Fibroblast of lung (primary cell): ENCODE data around the gene SLC4A8. TPM values are rescaled to one million over a fixed set of nuclear protein-coding genes. Genes with fewer than 3 reads are reported as not detected.
A peak's percentile ranks its signal among the peaks of the same experiment; 100 is the strongest.

Experiments used
- DNase-seq, 2 donors: peaks; one replicate each; pipeline versions ENCODE4 v3.0.0 to v3.0.0-alpha.2; 2010; ENCODE audit warnings: low read depth in 2 of 2
- H2AFZ ChIP-seq: 2 replicates; pipeline ENCODE4 v1.5.1; 2012; ENCODE audit warnings: low read length, control low read depth, inconsistent platforms
- H3K27ac ChIP-seq: 2 replicates; pipeline ENCODE4 v1.5.1; 2011; ENCODE audit warnings: low read length, control low read depth; ENCODE audit not compliant: insufficient read depth
- H3K27me3 ChIP-seq: 2 replicates; pipeline ENCODE4 v1.5.1; 2011; ENCODE audit warnings: mild to moderate bottlenecking, low read length; ENCODE audit not compliant: control insufficient read depth, insufficient read depth
- H3K36me3 ChIP-seq: 2 replicates; pipeline ENCODE4 v1.5.1; 2011; ENCODE audit warnings: low read length; ENCODE audit not compliant: control insufficient read depth, insufficient read depth
- H3K4me1 ChIP-seq: 2 replicates; pipeline ENCODE4 v1.5.1; 2011; ENCODE audit warnings: low read length; ENCODE audit not compliant: control insufficient read depth, insufficient read depth; ENCODE audit errors: extremely low read depth
- H3K4me2 ChIP-seq: 2 replicates; pipeline ENCODE4 v1.5.1; 2011; ENCODE audit warnings: low read length, control low read depth; ENCODE audit not compliant: insufficient read depth; ENCODE audit errors: extremely low read depth
- H3K4me3 ChIP-seq, 4 experiments: fragments of 200-600 bp in 1 of 4; sonication (generic) in 1 of 4; replicated peaks in 1 of 4; 2 replicates each; pipeline ENCODE4 v1.5.1; 2011 to 2016; ENCODE audit warnings: low read length in 4 of 4, low read depth in 3 of 4, mild to moderate bottlenecking in 3 of 4, control low read depth in 2 of 4, inconsistent platforms in 1 of 4, mixed read lengths in 1 of 4; ENCODE audit not compliant: insufficient read depth in 1 of 4; ENCODE audit errors: control extremely low read depth in 1 of 4
- H3K79me2 ChIP-seq: 2 replicates; pipeline ENCODE4 v1.5.1; 2012; ENCODE audit warnings: mild to moderate bottlenecking, low read length, inconsistent platforms; ENCODE audit not compliant: control insufficient read depth, insufficient read depth
- H3K9ac ChIP-seq: 2 replicates; pipeline ENCODE4 v1.5.1; 2011; ENCODE audit warnings: mild to moderate bottlenecking, low read length, control low read depth; ENCODE audit not compliant: insufficient read depth
- H3K9me3 ChIP-seq: 2 replicates; pipeline ENCODE4 v1.5.1; 2012; ENCODE audit warnings: low read depth, low read length; ENCODE audit not compliant: control insufficient read depth, insufficient read depth
- H4K20me1 ChIP-seq: 2 replicates; pipeline ENCODE4 v1.5.1; 2011; ENCODE audit warnings: low read length; ENCODE audit not compliant: control insufficient read depth, insufficient read depth; ENCODE audit errors: extremely low read depth
- CTCF ChIP-seq, 2 donors: IDR thresholded peaks in 1 of 2; conservative IDR thresholded peaks in 1 of 2; 1 replicate in 1 of 2; 2 replicates in 1 of 2; pipeline ENCODE4 v1.5.1; 2011 to 2012; ENCODE audit warnings: low read length in 2 of 2, control low read depth in 1 of 2, inconsistent platforms in 1 of 2, low read depth in 1 of 2, mild to moderate bottlenecking in 1 of 2
- EZH2 ChIP-seq: IDR thresholded peaks from 2 replicates; pipeline ENCODE4 v1.5.1; 2012; ENCODE audit warnings: low read length, control low read depth, mild to moderate bottlenecking; ENCODE audit errors: missing control alignments
- polyA plus RNA-seq, 2 donors: library from polyadenylated mRNA; depleted of rRNA in 1 of 2; stranded (reverse) in 1 of 2; unstranded in 1 of 2; fragments of >200 nt; gene quantifications; 2 replicates each; pipeline ENCODE4 v1.2.1, GENCODE V29; 2011 to 2012; ENCODE audit warnings: missing spikeins in 1 of 2
- total RNA-seq: library from RNA; depleted of rRNA; stranded (reverse); fragments of >200 nt; gene quantifications from 2 replicates; pipeline ENCODE4 v1.2.1, GENCODE V29; 2014

SLC4A8 gene
- total and polyA plus RNA-seq, 2 donors (not counting 1 experiment from before 2014, with no cell fraction given) = 4.9 to 7.3 TPM

GRCh38 chr12:51533799-51534198, 109.2 kb downstream of the SLC4A8 start:
- Histone ChIP-seq H3K9me3 (no peaks in the 10 kb centered on the region), H3K4me2 (no peak overlapping the region), H3K79me2 (no peaks in the 10 kb centered on the region), H3K9ac (no peak overlapping the region), H4K20me1 (no peaks in the 10 kb centered on the region), H2AFZ (no peak overlapping the region), H3K36me3 (no peaks in the 10 kb centered on the region), H3K4me1 (peaks cover 5% of the 10 kb centered on the region), H3K4me3 (no peak overlapping the region), H3K27me3 (no peaks in the 10 kb centered on the region), H3K27ac (no peak overlapping the region)
- peak; percentile 31 to 36 for DNase-seq
- TF ChIP-seq CTCF (conservative IDR thresholded peaks at IDR 0.05 in 1 of 2, IDR thresholded peaks at IDR 0.05 in 1 of 2; ENCODE audit: low read depth in 1 of 2, low read length in 2 of 2) (peak; percentile 27 to 31), EZH2 (no peak)

GRCh38 chr12:51534216-51535074, 109.8 kb downstream of the SLC4A8 start:
- DNase-seq = no peak
- Histone ChIP-seq H3K79me2 (no peaks in the 10 kb centered on the region), H3K36me3 (no peaks in the 10 kb centered on the region), H3K4me2 (no peak overlapping the region), H3K9me3 (no peaks in the 10 kb centered on the region), H4K20me1 (no peaks in the 10 kb centered on the region), H3K9ac (no peak overlapping the region), H3K27ac (no peak overlapping the region), H2AFZ (peak overlapping the region; percentile 27), H3K4me3 (no peak overlapping the region), H3K27me3 (no peaks in the 10 kb centered on the region), H3K4me1 (peaks cover 5% of the 10 kb centered on the region)
- TF ChIP-seq EZH2 (no peak), CTCF (conservative IDR thresholded peaks at IDR 0.05 in 1 of 2, IDR thresholded peaks at IDR 0.05 in 1 of 2; ENCODE audit: low read depth in 1 of 2, low read length in 2 of 2) (no peak)

- Histone ChIP-seq H4K20me1 (no peaks in the 10 kb centered on the region), H3K27ac (no peak overlapping the region), H3K9me3 (no peaks in the 10 kb centered on the region), H3K79me2 (no peaks in the 10 kb centered on the region), H3K27me3 (no peaks in the 10 kb centered on the region), H3K4me1 (peaks cover 5% of the 10 kb centered on the region), H3K36me3 (no peaks in the 10 kb centered on the region), H3K4me2 (no peak overlapping the region), H3K4me3 (no peak overlapping the region), H2AFZ (no peak overlapping the region), H3K9ac (no peak overlapping the region)
- DNase-seq = peak; percentile 5 to 16
- TF ChIP-seq CTCF (conservative IDR thresholded peaks at IDR 0.05 in 1 of 2, IDR thresholded peaks at IDR 0.05 in 1 of 2; ENCODE audit: low read depth in 1 of 2, low read length in 2 of 2) = peak in 1 of 2 donors; percentile 23
- TF ChIP-seq EZH2 = no peak
Measured at GRCh38 chr12:51536159-51536558, 111.5 kb downstream of the SLC4A8 start.
